Sigmoid colon (tissue), 3 donors: ENCODE data around the gene EGLN3.

Experiments
- POLR2A ChIP-seq, 2 donors: fragments of 450-650 bp; IDR thresholded peaks; one replicate each; pipeline ENCODE4 v1.6.1; 2016; ENCODE audit warnings: antibody characterized with exemption in 2 of 2, mild to moderate bottlenecking in 2 of 2, moderate library complexity in 2 of 2
- TF ChIP-seq, protein P1 (sequence below), 4 experiments: fragments of 450-650 bp in 3 of 4; fragments of 200-600 bp in 1 of 4; IDR thresholded peaks; one replicate each; pipeline ENCODE4 v1.5.1; 2016 to 2019; ENCODE audit warnings: antibody characterized with exemption in 4 of 4, mild to moderate bottlenecking in 3 of 4, moderate library complexity in 2 of 4

DNA sequence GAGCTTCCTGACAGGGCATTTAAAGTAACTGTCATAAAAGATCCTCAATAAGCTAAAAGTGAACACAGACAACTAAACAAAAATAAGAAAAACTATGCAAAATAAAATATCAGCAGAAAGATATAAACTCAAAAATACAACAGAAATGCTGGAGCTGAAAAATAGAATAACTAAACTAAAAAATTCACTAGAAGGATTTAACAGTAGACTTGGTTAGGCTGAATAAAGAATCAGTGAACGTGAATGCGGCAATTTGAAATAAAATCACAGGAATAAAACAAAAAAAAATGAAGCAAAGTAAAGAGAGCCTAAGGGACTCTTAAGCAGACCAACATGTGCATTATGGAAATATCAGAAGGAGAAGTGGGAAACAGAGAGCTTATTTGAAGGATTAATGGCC is 74.6 kb downstream of the EGLN3 start:
- TF ChIP-seq, protein P1, sequence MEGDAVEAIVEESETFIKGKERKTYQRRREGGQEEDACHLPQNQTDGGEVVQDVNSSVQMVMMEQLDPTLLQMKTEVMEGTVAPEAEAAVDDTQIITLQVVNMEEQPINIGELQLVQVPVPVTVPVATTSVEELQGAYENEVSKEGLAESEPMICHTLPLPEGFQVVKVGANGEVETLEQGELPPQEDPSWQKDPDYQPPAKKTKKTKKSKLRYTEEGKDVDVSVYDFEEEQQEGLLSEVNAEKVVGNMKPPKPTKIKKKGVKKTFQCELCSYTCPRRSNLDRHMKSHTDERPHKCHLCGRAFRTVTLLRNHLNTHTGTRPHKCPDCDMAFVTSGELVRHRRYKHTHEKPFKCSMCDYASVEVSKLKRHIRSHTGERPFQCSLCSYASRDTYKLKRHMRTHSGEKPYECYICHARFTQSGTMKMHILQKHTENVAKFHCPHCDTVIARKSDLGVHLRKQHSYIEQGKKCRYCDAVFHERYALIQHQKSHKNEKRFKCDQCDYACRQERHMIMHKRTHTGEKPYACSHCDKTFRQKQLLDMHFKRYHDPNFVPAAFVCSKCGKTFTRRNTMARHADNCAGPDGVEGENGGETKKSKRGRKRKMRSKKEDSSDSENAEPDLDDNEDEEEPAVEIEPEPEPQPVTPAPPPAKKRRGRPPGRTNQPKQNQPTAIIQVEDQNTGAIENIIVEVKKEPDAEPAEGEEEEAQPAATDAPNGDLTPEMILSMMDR (IDR thresholded peaks at IDR 0.05): no peak
- no peak for TF ChIP-seq POLR2A (IDR thresholded peaks at IDR 0.05)
